Esophagus muscularis mucosa (tissue), 3 donors: ENCODE results near the gene KIF5C.

Experiments used
- POLR2AphosphoS5 ChIP-seq, 2 donors: sonication (generic); formaldehyde crosslinking; IDR thresholded peaks; one replicate each; pipeline ENCODE4 v1.6.1; 2017; ENCODE audit warnings: antibody characterized with exemption in 2 of 2
- TF ChIP-seq, protein P1 (sequence below), 3 experiments: fragments of 200-600 bp in 2 of 3; fragments of 450-650 bp in 1 of 3; sonication (generic) in 2 of 3; IDR thresholded peaks; one replicate each; pipeline ENCODE4 v1.5.1; 2017 to 2019; ENCODE audit warnings: antibody characterized with exemption in 3 of 3, mild to moderate bottlenecking in 2 of 3, moderate library complexity in 1 of 3

DNA sequence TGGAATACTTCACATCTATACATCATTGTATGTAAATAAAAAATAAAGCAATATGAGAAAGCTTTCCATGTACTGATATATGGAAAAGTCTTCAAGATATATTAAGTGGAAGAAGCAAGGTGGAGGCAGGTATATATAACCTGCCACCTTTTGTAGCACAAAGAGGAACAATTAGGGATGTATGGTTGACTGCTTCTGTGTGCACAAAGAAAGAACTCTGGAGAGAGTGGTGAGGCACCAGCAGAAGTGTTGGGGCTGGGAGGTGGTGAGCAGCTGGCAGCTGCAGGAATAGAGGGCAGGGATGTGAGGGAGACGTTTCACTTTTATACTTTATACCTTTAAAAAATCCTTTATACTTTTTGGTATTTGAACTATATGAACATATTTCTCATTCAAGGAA is 26.1 kb downstream of the KIF5C start:
- TF ChIP-seq, protein P1, sequence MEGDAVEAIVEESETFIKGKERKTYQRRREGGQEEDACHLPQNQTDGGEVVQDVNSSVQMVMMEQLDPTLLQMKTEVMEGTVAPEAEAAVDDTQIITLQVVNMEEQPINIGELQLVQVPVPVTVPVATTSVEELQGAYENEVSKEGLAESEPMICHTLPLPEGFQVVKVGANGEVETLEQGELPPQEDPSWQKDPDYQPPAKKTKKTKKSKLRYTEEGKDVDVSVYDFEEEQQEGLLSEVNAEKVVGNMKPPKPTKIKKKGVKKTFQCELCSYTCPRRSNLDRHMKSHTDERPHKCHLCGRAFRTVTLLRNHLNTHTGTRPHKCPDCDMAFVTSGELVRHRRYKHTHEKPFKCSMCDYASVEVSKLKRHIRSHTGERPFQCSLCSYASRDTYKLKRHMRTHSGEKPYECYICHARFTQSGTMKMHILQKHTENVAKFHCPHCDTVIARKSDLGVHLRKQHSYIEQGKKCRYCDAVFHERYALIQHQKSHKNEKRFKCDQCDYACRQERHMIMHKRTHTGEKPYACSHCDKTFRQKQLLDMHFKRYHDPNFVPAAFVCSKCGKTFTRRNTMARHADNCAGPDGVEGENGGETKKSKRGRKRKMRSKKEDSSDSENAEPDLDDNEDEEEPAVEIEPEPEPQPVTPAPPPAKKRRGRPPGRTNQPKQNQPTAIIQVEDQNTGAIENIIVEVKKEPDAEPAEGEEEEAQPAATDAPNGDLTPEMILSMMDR (IDR thresholded peaks at IDR 0.05), result no peak
- no peak for TF ChIP-seq POLR2AphosphoS5 (IDR thresholded peaks at IDR 0.05)
